HG02884 (cell line): ENCODE measurements around the gene SYNJ2.

Experiments
- ATAC-seq: cut with Tn5 transposase; IDR thresholded peaks from one replicate; pipeline ENCODE4 v1.9.1; 2021; ENCODE audit warnings: mild to moderate bottlenecking, moderate library complexity; ENCODE audit not compliant: unreplicated experiment

The SYNJ2 gene

GRCh38 chr6:158110986-158111385 is 129.3 kb downstream of the SYNJ2 start:
- ATAC-seq: no peak

GRCh38 chr6:158111987-158112386 is 130.3 kb downstream of the SYNJ2 start:
- ATAC-seq: no peak

GRCh38 chr6:158113802-158114201 is 132.1 kb downstream of the SYNJ2 start:
- no peak for ATAC-seq

- no peak for ATAC-seq
Measured at GRCh38 chr6:158115102-158115501, 133.4 kb downstream of the SYNJ2 start.

- no peak for ATAC-seq
Measured at GRCh38 chr6:158115508-158115907, 133.8 kb downstream of the SYNJ2 start.

- no peak for ATAC-seq
Measured at GRCh38 chr6:158118886-158119285, 137.2 kb downstream of the SYNJ2 start.

GRCh38 chr6:158121335-158121734 is 139.7 kb downstream of the SYNJ2 start:
- no peak for ATAC-seq

- ATAC-seq: no peak
Measured at GRCh38 chr6:158122048-158122447, 140.4 kb downstream of the SYNJ2 start.

- no peak for ATAC-seq
Measured at GRCh38 chr6:158124288-158124687, 142.6 kb downstream of the SYNJ2 start.

- ATAC-seq: no peak
Measured at GRCh38 chr6:158125271-158125670, 143.6 kb downstream of the SYNJ2 start.

GRCh38 chr6:158131926-158132325 is 150.3 kb downstream of the SYNJ2 start:
- ATAC-seq: no peak

GRCh38 chr6:158142789-158143188 is 161.1 kb downstream of the SYNJ2 start:
- ATAC-seq: no peak

GRCh38 chr6:158143700-158144099 is 162.0 kb downstream of the SYNJ2 start:
- no peak for ATAC-seq
